ENCODE measurements around the gene SRSF9. TPM values are rescaled to one million over a fixed set of nuclear protein-coding genes. Genes with fewer than 3 reads are reported as not detected.

The SRSF9 gene
- polyA plus RNA-seq, 4 donors = 212 to 273 (median 244) TPM

GRCh38 chr12:120416490-120417216, 52.9 kb downstream of the SRSF9 start:
- no peak for DNase-seq (ENCODE audit: low read depth in 4 of 4, low spot score in 2 of 4)

DNA sequence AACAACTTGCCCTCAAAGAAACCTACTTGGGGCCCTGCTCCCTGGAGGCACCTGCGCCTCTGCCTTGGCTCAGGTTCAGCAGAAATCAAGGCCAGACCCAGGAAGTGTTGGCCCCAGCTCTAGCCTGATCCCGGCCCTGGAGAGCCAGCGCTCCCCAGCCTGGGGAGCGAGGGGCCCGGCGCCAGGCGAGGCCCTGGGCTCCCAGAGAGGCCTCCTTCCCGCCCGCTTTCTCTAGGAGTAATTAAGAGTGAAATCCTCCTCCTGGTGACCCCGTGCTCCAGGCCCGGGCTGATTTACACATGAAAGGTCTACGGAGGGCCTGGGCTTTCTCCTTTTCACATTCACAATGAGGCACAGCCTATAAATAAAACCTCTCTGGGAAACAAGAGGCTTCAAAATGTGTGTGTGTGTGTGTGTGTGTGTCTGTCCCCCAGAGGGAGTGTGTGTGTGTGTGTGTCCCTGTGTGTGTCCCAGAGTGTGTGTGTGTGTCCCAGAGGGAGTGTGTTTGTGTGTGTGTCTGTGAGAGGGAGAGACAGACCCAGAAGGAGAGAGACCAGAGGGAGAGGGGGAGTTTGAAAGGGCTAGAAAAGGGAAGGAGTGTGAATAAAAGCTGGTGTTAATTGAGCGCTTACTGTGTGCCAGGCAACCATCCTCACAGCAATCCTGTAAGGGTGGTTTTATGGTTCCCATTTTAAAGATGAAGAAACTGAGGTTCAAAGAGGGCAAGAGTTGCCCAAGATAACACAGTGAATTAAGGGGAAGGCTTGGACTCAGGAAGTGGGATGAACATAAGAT, 55.5 kb downstream of the SRSF9 start:
- peak in 2 of 4 donors; percentile 81 to 83 for DNase-seq (ENCODE audit: low read depth in 4 of 4, low spot score in 2 of 4)

DNA sequence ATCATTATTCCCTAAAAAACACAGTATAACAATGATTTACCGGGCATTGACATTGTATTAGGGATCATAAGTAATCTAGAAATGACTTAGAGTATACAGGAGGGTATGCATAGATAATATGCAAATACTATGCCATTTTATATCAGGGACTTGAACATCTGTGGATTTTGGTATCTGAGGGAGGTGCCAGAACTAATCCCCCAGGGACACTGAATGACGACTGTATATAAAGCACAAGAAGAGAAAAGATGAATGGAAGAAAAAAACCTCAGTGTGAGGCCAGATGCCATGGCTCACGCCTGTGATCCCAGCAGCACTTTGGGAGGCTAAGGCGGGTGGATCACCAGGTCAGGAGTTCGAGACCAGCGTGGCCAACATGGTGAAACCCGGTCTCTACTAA, 57.1 kb downstream of the SRSF9 start:
- DNase-seq (ENCODE audit: low read depth in 4 of 4, low spot score in 2 of 4) = no peak

Other genes starting within 250 kb of the SRSF9 start
- gene PXN, start 204.0 kb downstream of the SRSF9 start, polyA plus RNA-seq (ENCODE audit: insufficient read length in 4 of 4) = 10 to 100 TPM; 59.9 to 86.7 (median 69.9) TPM
- 1 to 10 TPM in 1 of 4 donors, under 1 TPM in 1, not detected in 2; 0.92 to 2.6 TPM for gene RNU4-2, start 177.8 kb downstream of the SRSF9 start, polyA plus RNA-seq (ENCODE audit: insufficient read length in 4 of 4)
- not detected for gene RNU4-1, start 176.5 kb downstream of the SRSF9 start, polyA plus RNA-seq (ENCODE audit: insufficient read length in 4 of 4)
- gene SIRT4, start 167.4 kb downstream of the SRSF9 start, polyA plus RNA-seq (ENCODE audit: insufficient read length in 4 of 4) = 1 to 10 TPM; 3.0 to 4.6 (median 4.4) TPM
- gene PLA2G1B, start 142.0 kb downstream of the SRSF9 start, polyA plus RNA-seq (ENCODE audit: insufficient read length in 4 of 4) = under 1 TPM in 3 of 4 donors, not detected in 1; 0.43 to 0.75 (median 0.65) TPM
- 10 to 100 TPM; 16.8 to 31.9 (median 25.2) TPM for gene MSI1, start 100.6 kb downstream of the SRSF9 start, polyA plus RNA-seq (ENCODE audit: insufficient read length in 4 of 4)
- gene COX6A1, start 31.6 kb downstream of the SRSF9 start, polyA plus RNA-seq (ENCODE audit: insufficient read length in 4 of 4) = 100 to 1,000 TPM; 274 to 383 (median 330) TPM
- 10 to 100 TPM; 35.0 to 48.4 (median 42.8) TPM for gene TRIAP1, start 23.4 kb downstream of the SRSF9 start, polyA plus RNA-seq (ENCODE audit: insufficient read length in 4 of 4)
- 10 to 100 TPM; 30.5 to 36.9 (median 33.6) TPM for gene GATC, start 23.3 kb downstream of the SRSF9 start, polyA plus RNA-seq (ENCODE audit: insufficient read length in 4 of 4)
- 100 to 1,000 TPM; 460 to 545 (median 496) TPM for gene DYNLL1, start 26.4 kb upstream of the SRSF9 start, polyA plus RNA-seq (ENCODE audit: insufficient read length in 4 of 4)
- 10 to 100 TPM; 53.9 to 70.1 (median 66.9) TPM for gene COQ5, start 59.4 kb upstream of the SRSF9 start, polyA plus RNA-seq (ENCODE audit: insufficient read length in 4 of 4)
- gene RNF10, start 64.6 kb upstream of the SRSF9 start, polyA plus RNA-seq (ENCODE audit: insufficient read length in 4 of 4) = 100 to 1,000 TPM; 180 to 269 (median 215) TPM
- 10 to 100 TPM; 39.4 to 64.1 (median 51.7) TPM for gene POP5, start 111.7 kb upstream of the SRSF9 start, polyA plus RNA-seq (ENCODE audit: insufficient read length in 4 of 4)
- 1 to 10 TPM; 4.3 to 5.6 (median 5.0) TPM for gene CABP1, start 170.9 kb upstream of the SRSF9 start, polyA plus RNA-seq (ENCODE audit: insufficient read length in 4 of 4)
- gene MLEC, start 217.4 kb upstream of the SRSF9 start, polyA plus RNA-seq (ENCODE audit: insufficient read length in 4 of 4) = 100 to 1,000 TPM; 150 to 183 (median 151) TPM
- 10 to 100 TPM; 70.1 to 76.1 (median 72.2) TPM for gene UNC119B, start 240.7 kb upstream of the SRSF9 start, polyA plus RNA-seq (ENCODE audit: insufficient read length in 4 of 4)